ENCODE results near the gene FHAD1. TPM values are rescaled to one million over a fixed set of nuclear protein-coding genes. Genes with fewer than 3 reads are reported as not detected.

Gene FHAD1
- total and polyA plus RNA-seq, 2 donors (not counting 1 experiment from before 2014, with no cell fraction given) = not detected

GRCh38 chr1:15279576-15280230 lies 32.7 kb downstream of the FHAD1 start:
- H3K4me3 ChIP-seq (ENCODE audit: control extremely low read depth in 1 of 5, extremely low read depth in 1 of 5, insufficient read depth in 1 of 5, low read depth in 2 of 5, low read length in 4 of 5) = no peak overlapping the region
- no peak overlapping the region for H2AFZ ChIP-seq (ENCODE audit: insufficient read depth, low read depth, low read length, poor library complexity, severe bottlenecking)
- H3K9me3 Mint-ChIP-seq (ENCODE audit: insufficient read depth) = no peaks in the 10 kb centered on the region
- H3K27me3 ChIP-seq (replicated peaks in 1 of 4; ENCODE audit: control extremely low read depth in 1 of 4, control insufficient read depth in 3 of 4, insufficient read depth in 4 of 4, low read length in 3 of 4) = peaks cover 0 to 7% (median 0%) of the 10 kb centered on the region in 4 experiments
- 91% methylated on average over 3 of the region's 10 CpGs for WGBS (ENCODE audit: insufficient coverage)
- intact Hi-C loops (cut with micrococcal nuclease) = no loop called here
- no peak for DNase-seq
- POLR2A ChIA-PET = no interaction called here
- H3K4me3 Mint-ChIP-seq = no peak overlapping the region
- no peaks in the 10 kb centered on the region for H3K9me3 ChIP-seq (ENCODE audit: control extremely low read depth in 1 of 3, control insufficient read depth in 2 of 3, insufficient read depth in 1 of 3, low read length in 2 of 3)
- H3K9ac ChIP-seq (ENCODE audit: low read length) = no peak overlapping the region
- no peak overlapping the region for H3K4me2 ChIP-seq (replicated peaks; ENCODE audit: low read depth, low read length, poor library complexity, severe bottlenecking)
- ATAC-seq (ENCODE audit: low read depth) = no peak
- no peak overlapping the region for H3K27ac Mint-ChIP-seq
- peaks cover 31% of the 10 kb centered on the region for H3K27me3 Mint-ChIP-seq
- no peaks in the 10 kb centered on the region for H3K79me2 ChIP-seq (ENCODE audit: control insufficient read depth, insufficient read depth, low read length)
- no peak for TF ChIP-seq CTCF (IDR thresholded peaks at IDR 0.05)
- no peaks in the 10 kb centered on the region for H3K4me1 ChIP-seq (ENCODE audit: control insufficient read depth in 2 of 2, insufficient read depth in 2 of 2, low read length in 2 of 2)
- H4K20me1 ChIP-seq (ENCODE audit: control insufficient read depth, insufficient read depth, low read length, poor library complexity, severe bottlenecking) = no peaks in the 10 kb centered on the region
- CTCF ChIA-PET = no interaction called here
- no peak overlapping the region for H3K27ac ChIP-seq (ENCODE audit: low read length in 2 of 2)
- no peaks in the 10 kb centered on the region for H3K36me3 ChIP-seq (replicated peaks in 1 of 2; ENCODE audit: control extremely low read depth in 1 of 2, control insufficient read depth in 1 of 2, extremely low read depth in 1 of 2, insufficient read depth in 2 of 2, low read length in 1 of 2)
- no peaks in the 10 kb centered on the region for H3K4me1 Mint-ChIP-seq

GRCh38 chr1:15280416-15280815 lies 33.4 kb downstream of the FHAD1 start:
- Histone ChIP-seq H3K27ac (ENCODE audit: low read length in 2 of 2) (no peak overlapping the region), H3K4me3 (ENCODE audit: control extremely low read depth in 1 of 5, extremely low read depth in 1 of 5, insufficient read depth in 1 of 5, low read depth in 2 of 5, low read length in 4 of 5) (no peak overlapping the region), H3K9me3 (ENCODE audit: control extremely low read depth in 1 of 3, control insufficient read depth in 2 of 3, insufficient read depth in 1 of 3, low read length in 2 of 3) (no peaks in the 10 kb centered on the region), H4K20me1 (ENCODE audit: control insufficient read depth, insufficient read depth, low read length, poor library complexity, severe bottlenecking) (no peaks in the 10 kb centered on the region), H3K27me3 (replicated peaks in 1 of 4; ENCODE audit: control extremely low read depth in 1 of 4, control insufficient read depth in 3 of 4, insufficient read depth in 4 of 4, low read length in 3 of 4) (peaks cover 0 to 6% (median 0%) of the 10 kb centered on the region in 4 experiments), H3K4me2 (replicated peaks; ENCODE audit: low read depth, low read length, poor library complexity, severe bottlenecking) (no peak overlapping the region), H2AFZ (ENCODE audit: insufficient read depth, low read depth, low read length, poor library complexity, severe bottlenecking) (no peak overlapping the region), H3K36me3 (replicated peaks in 1 of 2; ENCODE audit: control extremely low read depth in 1 of 2, control insufficient read depth in 1 of 2, extremely low read depth in 1 of 2, insufficient read depth in 2 of 2, low read length in 1 of 2) (no peaks in the 10 kb centered on the region), H3K4me1 (ENCODE audit: control insufficient read depth in 2 of 2, insufficient read depth in 2 of 2, low read length in 2 of 2) (no peaks in the 10 kb centered on the region), H3K9ac (ENCODE audit: low read length) (no peak overlapping the region), H3K79me2 (ENCODE audit: control insufficient read depth, insufficient read depth, low read length) (no peaks in the 10 kb centered on the region)
- 91% methylated on average over 10 of the region's 10 CpGs for WGBS (ENCODE audit: insufficient coverage)
- Mint-ChIP-seq H3K9me3 (ENCODE audit: insufficient read depth) (no peaks in the 10 kb centered on the region), H3K27me3 (peaks cover 29% of the 10 kb centered on the region), H3K27ac (no peak overlapping the region), H3K4me3 (no peak overlapping the region), H3K4me1 (no peaks in the 10 kb centered on the region)
- intact Hi-C loops (cut with micrococcal nuclease) = no loop called here
- CTCF ChIA-PET = no interaction called here
- ATAC-seq (ENCODE audit: low read depth) (no peak), DNase-seq (no peak)
- POLR2A ChIA-PET = no interaction called here
- TF ChIP-seq EZH2 (IDR thresholded peaks at IDR 0.05; ENCODE audit: borderline replicate concordance, insufficient read depth, low read depth, low read length, poor library complexity, severe bottlenecking) (no peak), CTCF (IDR thresholded peaks at IDR 0.05) (no peak)
